Measurements from ENCODE around the gene SH3RF3.
A peak's percentile ranks its signal among the peaks of the same experiment; 100 is the strongest.

Gene SH3RF3

GRCh38 chr2:109382951-109383350, 253.9 kb downstream of the SH3RF3 start:
- ChIA-PET POLR2A (no interaction called here), CTCF (no interaction called here)
- no peak overlapping the region for H3K4me3 ChIP-seq (ENCODE audit: low read depth, low read length)
- peak; percentile 49 for DNase-seq (ENCODE audit: low read depth, low spot score)
- TF ChIP-seq, protein P1, sequence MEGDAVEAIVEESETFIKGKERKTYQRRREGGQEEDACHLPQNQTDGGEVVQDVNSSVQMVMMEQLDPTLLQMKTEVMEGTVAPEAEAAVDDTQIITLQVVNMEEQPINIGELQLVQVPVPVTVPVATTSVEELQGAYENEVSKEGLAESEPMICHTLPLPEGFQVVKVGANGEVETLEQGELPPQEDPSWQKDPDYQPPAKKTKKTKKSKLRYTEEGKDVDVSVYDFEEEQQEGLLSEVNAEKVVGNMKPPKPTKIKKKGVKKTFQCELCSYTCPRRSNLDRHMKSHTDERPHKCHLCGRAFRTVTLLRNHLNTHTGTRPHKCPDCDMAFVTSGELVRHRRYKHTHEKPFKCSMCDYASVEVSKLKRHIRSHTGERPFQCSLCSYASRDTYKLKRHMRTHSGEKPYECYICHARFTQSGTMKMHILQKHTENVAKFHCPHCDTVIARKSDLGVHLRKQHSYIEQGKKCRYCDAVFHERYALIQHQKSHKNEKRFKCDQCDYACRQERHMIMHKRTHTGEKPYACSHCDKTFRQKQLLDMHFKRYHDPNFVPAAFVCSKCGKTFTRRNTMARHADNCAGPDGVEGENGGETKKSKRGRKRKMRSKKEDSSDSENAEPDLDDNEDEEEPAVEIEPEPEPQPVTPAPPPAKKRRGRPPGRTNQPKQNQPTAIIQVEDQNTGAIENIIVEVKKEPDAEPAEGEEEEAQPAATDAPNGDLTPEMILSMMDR (IDR thresholded peaks at IDR 0.05; ENCODE audit: insufficient read depth, low read length, missing control alignments) = no peak

- ChIA-PET CTCF (no interaction called here), POLR2A (no interaction called here)
- no peak for DNase-seq (ENCODE audit: low read depth, low spot score)
- TF ChIP-seq, protein P1 (IDR thresholded peaks at IDR 0.05; ENCODE audit: insufficient read depth, low read length, missing control alignments) = no peak
- H3K4me3 ChIP-seq (ENCODE audit: low read depth, low read length) = no peak overlapping the region
Observed at GRCh38 chr2:109383505-109384307, 254.7 kb downstream of the SH3RF3 start.

- TF ChIP-seq, protein P1 (IDR thresholded peaks at IDR 0.05; ENCODE audit: insufficient read depth, low read length, missing control alignments) = no peak
- POLR2A ChIA-PET = no interaction called here
- CTCF ChIA-PET = interaction anchor here (1.0 kb wide), 1 partner anchor 10 kb away, joined by 3 read pairs; no protein-coding TSS in a partner anchor
- H3K4me3 ChIP-seq (ENCODE audit: low read depth, low read length) = no peak overlapping the region
- DNase-seq (ENCODE audit: low read depth, low spot score) = no peak
Observed at GRCh38 chr2:109384308-109385271, 255.6 kb downstream of the SH3RF3 start.

DNA sequence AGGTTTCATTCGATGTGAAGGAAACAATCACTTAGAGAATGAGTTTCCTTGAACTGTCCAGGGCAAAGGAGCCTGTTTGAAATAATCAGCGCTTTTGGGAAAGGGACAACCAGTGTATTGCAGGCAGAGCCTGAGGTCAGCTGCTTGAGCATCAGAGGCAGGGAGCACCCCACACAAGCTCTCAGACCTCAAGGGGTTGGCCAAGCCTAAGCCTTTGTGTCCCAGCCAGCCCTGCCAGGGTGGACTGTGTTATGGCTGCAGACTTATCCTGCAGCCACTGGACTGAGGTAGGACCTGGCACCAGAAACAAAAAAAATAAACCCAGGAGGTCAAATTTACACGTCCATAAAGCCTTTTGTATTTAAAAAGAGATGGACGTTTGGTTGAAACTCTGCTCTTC, 256.5 kb downstream of the SH3RF3 start:
- ChIA-PET CTCF (interaction anchor here (1.0 to 2.2 kb wide), 2 partner anchors 9 to 124 kb away, joined by 3 to 5 read pairs; no protein-coding TSS in a partner anchor), POLR2A (no interaction called here)
- TF ChIP-seq, protein P1 (IDR thresholded peaks at IDR 0.05; ENCODE audit: insufficient read depth, low read length, missing control alignments) = no peak
- no peak overlapping the region for H3K4me3 ChIP-seq (ENCODE audit: low read depth, low read length)
- no peak for DNase-seq (ENCODE audit: low read depth, low spot score)

DNA sequence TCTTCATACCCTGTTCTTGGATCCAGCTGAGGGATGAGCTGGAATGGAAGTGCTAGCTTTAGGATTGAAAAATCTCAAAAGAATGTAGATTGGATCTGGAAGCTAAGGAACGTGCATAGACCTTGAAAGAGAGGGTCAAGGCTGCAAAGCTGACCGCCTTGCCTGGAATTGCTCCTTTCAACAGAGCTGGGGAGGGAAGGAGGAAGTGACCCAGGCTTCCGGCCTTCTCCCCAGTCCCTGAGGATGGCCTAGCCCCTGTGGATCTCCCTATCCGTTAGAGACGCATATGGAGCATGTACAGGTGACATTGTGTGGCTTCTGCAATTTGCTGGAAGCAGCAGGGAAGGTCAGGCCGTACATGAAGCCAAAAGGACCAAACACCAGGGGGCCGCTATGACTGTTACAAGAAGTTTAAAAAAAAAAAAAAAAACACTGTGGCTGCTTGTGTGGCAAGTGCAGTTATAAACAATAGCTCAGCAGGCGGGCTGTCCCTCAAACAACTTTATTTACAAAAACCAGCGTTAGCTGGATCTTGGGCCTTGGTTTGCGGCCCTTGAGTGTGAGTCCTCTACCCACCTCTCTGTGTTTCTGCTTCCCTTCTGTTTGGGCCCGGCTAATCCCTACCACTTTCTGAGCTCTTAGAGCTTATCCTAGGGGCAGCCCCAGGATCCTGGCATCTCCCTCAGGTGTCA, 257.1 kb downstream of the SH3RF3 start:
- H3K4me3 ChIP-seq (ENCODE audit: low read depth, low read length) = no peak overlapping the region
- POLR2A ChIA-PET = no interaction called here
- no peak for DNase-seq (ENCODE audit: low read depth, low spot score)
- CTCF ChIA-PET = interaction anchor here (2.2 kb wide), 1 partner anchor 124 kb away, joined by 5 read pairs; no protein-coding TSS in a partner anchor
- TF ChIP-seq, protein P1 (IDR thresholded peaks at IDR 0.05; ENCODE audit: insufficient read depth, low read length, missing control alignments) = no peak

All from AG04449 (cell line).